ENCODE data around the gene GFI1. TPM values are rescaled to one million over a fixed set of nuclear protein-coding genes. Genes with fewer than 3 reads are reported as not detected.

Gene GFI1
- total and polyA plus RNA-seq, 2 of the 13 experiments (the other 11 are each of a cell fraction or from before 2014, with no cell fraction given): 10.3 to 10.5 TPM

GRCh38 chr1:92505015-92505692 lies 18.4 kb upstream of the GFI1 start (continued):
- TF ChIP-seq ZNF280D (CRISPR knock-in tag; IDR thresholded peaks at IDR 0.05) (no peak), ZNF124 (CRISPR knock-in tag; IDR thresholded peaks at IDR 0.05) (peak; percentile 17; the same call in 1 of the 2 replicates), SPEN (CRISPR knock-in tag; IDR thresholded peaks at IDR 0.05; ENCODE audit: low read depth) (no peak; the same call in 1 of the 2 replicates), MAFK (conservative IDR thresholded peaks at IDR 0.05 in 1 of 2, IDR thresholded peaks at IDR 0.05 in 1 of 2; ENCODE audit: low read length in 2 of 2) (no peak), DR1 (CRISPR knock-in tag; IDR thresholded peaks at IDR 0.05) (no peak), ZNF513 (CRISPR knock-in tag; conservative IDR thresholded peaks at IDR 0.05) (no peak), NR2F6 (IDR thresholded peaks at IDR 0.05) (peak; percentile 75), NR2F6 (CRISPR knock-in tag; IDR thresholded peaks at IDR 0.05) (peak; percentile 78), FOXM1 (CRISPR knock-in tag; IDR thresholded peaks at IDR 0.05) (no peak), CEBPB (IDR thresholded peaks at IDR 0.05; ENCODE audit: borderline replicate concordance, low read depth, low read length) (peak; percentile 97), SOX5 (CRISPR knock-in tag; IDR thresholded peaks at IDR 0.05; ENCODE audit: borderline replicate concordance) (peak; percentile 70; the same call in 1 of the 2 replicates), LBX2 (CRISPR knock-in tag; IDR thresholded peaks at IDR 0.05; ENCODE audit: borderline replicate concordance) (no peak), FOXP1 (IDR thresholded peaks at IDR 0.05) (no peak), FOXP1 (CRISPR knock-in tag; IDR thresholded peaks at IDR 0.05) (peak; percentile 74), PRPF4 (IDR thresholded peaks at IDR 0.05; ENCODE audit: low read depth, low read length, poor library complexity, severe bottlenecking) (no peak)
- TF ChIP-seq, protein P1, sequence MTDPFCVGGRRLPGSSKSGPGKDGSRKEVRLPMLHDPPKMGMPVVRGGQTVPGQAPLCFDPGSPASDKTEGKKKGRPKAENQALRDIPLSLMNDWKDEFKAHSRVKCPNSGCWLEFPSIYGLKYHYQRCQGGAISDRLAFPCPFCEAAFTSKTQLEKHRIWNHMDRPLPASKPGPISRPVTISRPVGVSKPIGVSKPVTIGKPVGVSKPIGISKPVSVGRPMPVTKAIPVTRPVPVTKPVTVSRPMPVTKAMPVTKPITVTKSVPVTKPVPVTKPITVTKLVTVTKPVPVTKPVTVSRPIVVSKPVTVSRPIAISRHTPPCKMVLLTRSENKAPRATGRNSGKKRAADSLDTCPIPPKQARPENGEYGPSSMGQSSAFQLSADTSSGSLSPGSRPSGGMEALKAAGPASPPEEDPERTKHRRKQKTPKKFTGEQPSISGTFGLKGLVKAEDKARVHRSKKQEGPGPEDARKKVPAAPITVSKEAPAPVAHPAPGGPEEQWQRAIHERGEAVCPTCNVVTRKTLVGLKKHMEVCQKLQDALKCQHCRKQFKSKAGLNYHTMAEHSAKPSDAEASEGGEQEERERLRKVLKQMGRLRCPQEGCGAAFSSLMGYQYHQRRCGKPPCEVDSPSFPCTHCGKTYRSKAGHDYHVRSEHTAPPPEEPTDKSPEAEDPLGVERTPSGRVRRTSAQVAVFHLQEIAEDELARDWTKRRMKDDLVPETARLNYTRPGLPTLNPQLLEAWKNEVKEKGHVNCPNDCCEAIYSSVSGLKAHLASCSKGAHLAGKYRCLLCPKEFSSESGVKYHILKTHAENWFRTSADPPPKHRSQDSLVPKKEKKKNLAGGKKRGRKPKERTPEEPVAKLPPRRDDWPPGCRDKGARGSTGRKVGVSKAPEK (CRISPR knock-in tag; IDR thresholded peaks at IDR 0.05; ENCODE audit: borderline replicate concordance): no peak
- TF ChIP-seq, protein P2, sequence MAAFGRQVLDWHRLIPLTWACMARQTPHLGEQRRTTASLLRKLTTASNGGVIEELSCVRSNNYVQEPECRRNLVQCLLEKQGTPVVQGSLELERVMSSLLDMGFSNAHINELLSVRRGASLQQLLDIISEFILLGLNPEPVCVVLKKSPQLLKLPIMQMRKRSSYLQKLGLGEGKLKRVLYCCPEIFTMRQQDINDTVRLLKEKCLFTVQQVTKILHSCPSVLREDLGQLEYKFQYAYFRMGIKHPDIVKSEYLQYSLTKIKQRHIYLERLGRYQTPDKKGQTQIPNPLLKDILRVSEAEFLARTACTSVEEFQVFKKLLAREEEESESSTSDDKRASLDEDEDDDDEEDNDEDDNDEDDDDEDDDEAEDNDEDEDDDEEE (CRISPR knock-in tag; IDR thresholded peaks at IDR 0.05): no peak

Data from HepG2 (cell line).